ENCODE results near the gene MTM1.

Gene MTM1

DNA sequence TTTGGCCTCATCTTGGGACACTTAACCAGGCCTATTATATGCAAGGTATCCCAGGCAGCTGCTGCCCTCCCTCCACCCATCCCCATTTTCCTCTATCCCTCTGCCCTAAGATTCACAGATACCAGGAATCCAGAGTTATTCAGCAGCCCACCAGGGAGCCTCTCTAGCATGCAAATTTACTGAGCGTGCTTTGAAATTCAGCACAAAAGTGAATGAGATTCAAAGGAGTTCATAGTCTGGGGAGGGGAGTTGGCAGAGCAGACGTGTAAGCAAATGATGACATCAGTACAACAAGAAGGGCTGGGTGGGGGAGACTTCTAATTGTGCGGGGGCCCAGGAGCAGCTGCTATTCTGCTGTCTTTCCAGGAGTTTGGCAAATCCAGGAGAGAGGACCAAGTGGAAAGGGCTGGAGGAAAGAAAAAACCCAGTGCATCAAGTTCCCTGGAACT is 1.7 kb upstream of the MTM1 start:
- TF ChIP-seq, protein P1, sequence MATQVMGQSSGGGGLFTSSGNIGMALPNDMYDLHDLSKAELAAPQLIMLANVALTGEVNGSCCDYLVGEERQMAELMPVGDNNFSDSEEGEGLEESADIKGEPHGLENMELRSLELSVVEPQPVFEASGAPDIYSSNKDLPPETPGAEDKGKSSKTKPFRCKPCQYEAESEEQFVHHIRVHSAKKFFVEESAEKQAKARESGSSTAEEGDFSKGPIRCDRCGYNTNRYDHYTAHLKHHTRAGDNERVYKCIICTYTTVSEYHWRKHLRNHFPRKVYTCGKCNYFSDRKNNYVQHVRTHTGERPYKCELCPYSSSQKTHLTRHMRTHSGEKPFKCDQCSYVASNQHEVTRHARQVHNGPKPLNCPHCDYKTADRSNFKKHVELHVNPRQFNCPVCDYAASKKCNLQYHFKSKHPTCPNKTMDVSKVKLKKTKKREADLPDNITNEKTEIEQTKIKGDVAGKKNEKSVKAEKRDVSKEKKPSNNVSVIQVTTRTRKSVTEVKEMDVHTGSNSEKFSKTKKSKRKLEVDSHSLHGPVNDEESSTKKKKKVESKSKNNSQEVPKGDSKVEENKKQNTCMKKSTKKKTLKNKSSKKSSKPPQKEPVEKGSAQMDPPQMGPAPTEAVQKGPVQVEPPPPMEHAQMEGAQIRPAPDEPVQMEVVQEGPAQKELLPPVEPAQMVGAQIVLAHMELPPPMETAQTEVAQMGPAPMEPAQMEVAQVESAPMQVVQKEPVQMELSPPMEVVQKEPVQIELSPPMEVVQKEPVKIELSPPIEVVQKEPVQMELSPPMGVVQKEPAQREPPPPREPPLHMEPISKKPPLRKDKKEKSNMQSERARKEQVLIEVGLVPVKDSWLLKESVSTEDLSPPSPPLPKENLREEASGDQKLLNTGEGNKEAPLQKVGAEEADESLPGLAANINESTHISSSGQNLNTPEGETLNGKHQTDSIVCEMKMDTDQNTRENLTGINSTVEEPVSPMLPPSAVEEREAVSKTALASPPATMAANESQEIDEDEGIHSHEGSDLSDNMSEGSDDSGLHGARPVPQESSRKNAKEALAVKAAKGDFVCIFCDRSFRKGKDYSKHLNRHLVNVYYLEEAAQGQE (IDR thresholded peaks at IDR 0.05; ENCODE audit: insufficient read depth in 1 of 2, low read depth in 2 of 2, low read length in 2 of 2): no peak
- no peak for TF ChIP-seq FOXP2 (optimal IDR thresholded peaks at IDR 0.05; ENCODE audit: borderline replicate concordance, extremely low read depth, extremely low read length, insufficient read depth)
- no peak for TF ChIP-seq POLR2AphosphoS5 (IDR thresholded peaks at IDR 0.05; ENCODE audit: low read depth, low read length)
- TF ChIP-seq SIN3A (IDR thresholded peaks at IDR 0.05; ENCODE audit: borderline replicate concordance, insufficient read depth, low read length): no peak
- no peak for TF ChIP-seq TAF1 (IDR thresholded peaks at IDR 0.05; ENCODE audit: borderline replicate concordance, insufficient read depth, low read length)

DNA sequence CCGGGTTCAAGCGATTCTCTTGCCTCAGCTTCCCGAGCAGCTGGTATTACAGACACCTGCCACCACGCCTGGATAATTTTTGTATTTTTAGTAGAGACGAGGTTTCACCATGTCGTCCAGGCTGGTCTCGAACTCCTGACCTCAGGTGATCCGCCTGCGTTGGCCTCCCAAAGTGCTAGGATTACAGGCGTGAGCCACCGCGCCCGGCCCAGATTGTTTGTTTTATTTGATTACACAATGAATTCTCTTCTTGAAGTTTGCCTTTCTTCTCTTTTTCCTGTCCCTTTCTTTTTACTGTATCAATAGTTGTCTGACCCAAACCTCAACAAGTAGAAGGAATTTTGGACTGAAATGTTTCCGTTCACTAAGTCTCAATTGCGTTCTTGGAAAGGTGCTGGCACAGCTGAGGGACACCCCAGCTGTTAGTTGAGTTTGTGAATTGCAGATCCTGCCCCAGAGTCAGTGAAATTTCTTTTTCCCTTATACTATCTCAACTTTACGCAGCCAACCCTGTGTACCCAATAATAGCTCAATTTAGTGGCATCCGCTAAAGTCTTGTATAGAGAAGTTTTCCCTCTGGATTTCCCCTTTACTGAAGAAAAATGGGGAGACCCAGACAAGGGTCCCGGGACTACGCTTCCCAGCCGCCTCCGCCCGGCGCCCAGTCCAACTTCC is 639 bp upstream of the MTM1 start:
- TF ChIP-seq POLR2AphosphoS5 (IDR thresholded peaks at IDR 0.05; ENCODE audit: low read depth, low read length) (no peak), TAF1 (IDR thresholded peaks at IDR 0.05; ENCODE audit: borderline replicate concordance, insufficient read depth, low read length) (no peak), SIN3A (IDR thresholded peaks at IDR 0.05; ENCODE audit: borderline replicate concordance, insufficient read depth, low read length) (no peak), FOXP2 (optimal IDR thresholded peaks at IDR 0.05; ENCODE audit: borderline replicate concordance, extremely low read depth, extremely low read length, insufficient read depth) (no peak)
- TF ChIP-seq, protein P1 (IDR thresholded peaks at IDR 0.05; ENCODE audit: insufficient read depth in 1 of 2, low read depth in 2 of 2, low read length in 2 of 2): no peak

DNA sequence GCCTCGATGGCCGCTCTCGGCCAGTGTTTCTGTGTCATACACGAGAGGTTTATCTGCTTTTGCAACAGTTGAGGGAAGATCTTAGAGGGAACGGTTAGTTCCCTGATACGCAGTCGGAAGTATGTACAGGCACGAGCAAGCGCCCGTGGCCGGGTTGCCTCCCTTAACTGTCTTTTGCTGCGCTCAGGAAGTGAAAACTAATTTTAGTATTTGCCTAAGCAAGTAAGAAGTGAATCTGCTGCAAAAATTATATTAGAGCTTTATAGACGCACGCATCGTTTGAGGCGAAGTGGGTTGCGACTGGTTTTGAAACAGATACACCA is 695 bp downstream of the MTM1 start:
- TF ChIP-seq, protein P1 (IDR thresholded peaks at IDR 0.05; ENCODE audit: insufficient read depth in 1 of 2, low read depth in 2 of 2, low read length in 2 of 2): no peak
- TF ChIP-seq FOXP2 (optimal IDR thresholded peaks at IDR 0.05; ENCODE audit: borderline replicate concordance, extremely low read depth, extremely low read length, insufficient read depth): no peak
- no peak for TF ChIP-seq POLR2AphosphoS5 (IDR thresholded peaks at IDR 0.05; ENCODE audit: low read depth, low read length)

DNA sequence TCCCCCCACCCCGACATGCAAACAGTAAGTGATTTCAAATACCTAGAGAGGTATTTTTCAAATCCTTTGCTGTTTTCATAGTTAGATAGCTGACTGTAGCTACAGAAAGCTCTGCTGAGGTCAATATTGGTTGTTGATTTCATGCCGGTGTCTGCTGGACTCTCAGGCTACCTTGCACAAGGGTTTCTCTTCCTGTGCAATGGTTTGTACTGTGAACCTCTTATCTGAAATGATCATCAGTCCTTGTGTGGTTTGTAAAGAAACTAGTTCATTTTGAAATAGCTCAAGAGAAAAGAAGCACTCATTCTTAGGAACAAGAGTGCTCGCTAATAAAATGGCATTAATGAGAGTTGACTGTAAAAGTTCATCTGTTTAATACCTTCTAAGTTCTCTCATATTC is 2.1 kb downstream of the MTM1 start:
- no peak for TF ChIP-seq TAF1 (IDR thresholded peaks at IDR 0.05; ENCODE audit: borderline replicate concordance, insufficient read depth, low read length)
- TF ChIP-seq, protein P1 (IDR thresholded peaks at IDR 0.05; ENCODE audit: insufficient read depth in 1 of 2, low read depth in 2 of 2, low read length in 2 of 2): no peak
- TF ChIP-seq FOXP2 (optimal IDR thresholded peaks at IDR 0.05; ENCODE audit: borderline replicate concordance, extremely low read depth, extremely low read length, insufficient read depth): no peak
- TF ChIP-seq SIN3A (IDR thresholded peaks at IDR 0.05; ENCODE audit: borderline replicate concordance, insufficient read depth, low read length): no peak
- TF ChIP-seq POLR2AphosphoS5 (IDR thresholded peaks at IDR 0.05; ENCODE audit: low read depth, low read length): no peak

DNA sequence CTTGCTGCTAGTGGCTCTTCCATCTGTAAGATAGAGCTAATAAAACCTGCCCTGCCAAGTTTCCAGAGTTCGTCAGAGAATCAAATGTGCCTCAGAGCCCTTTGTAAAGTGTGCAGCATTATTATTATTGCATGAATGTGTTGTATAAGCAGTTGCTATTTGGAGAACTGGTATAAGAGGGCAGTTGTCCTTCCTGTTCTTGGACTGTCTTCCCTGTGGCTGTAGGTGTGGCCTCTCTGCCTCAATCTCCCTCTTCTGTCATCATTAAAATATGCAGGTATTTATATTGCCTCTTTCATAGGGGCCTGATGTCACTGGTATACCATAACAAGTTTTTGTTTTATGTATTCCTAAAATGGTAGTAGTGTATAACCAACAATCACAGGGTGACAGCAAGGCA is 3.8 kb downstream of the MTM1 start:
- TF ChIP-seq POLR2AphosphoS5 (IDR thresholded peaks at IDR 0.05; ENCODE audit: low read depth, low read length): no peak
- TF ChIP-seq SIN3A (IDR thresholded peaks at IDR 0.05; ENCODE audit: borderline replicate concordance, insufficient read depth, low read length): no peak
- no peak for TF ChIP-seq FOXP2 (optimal IDR thresholded peaks at IDR 0.05; ENCODE audit: borderline replicate concordance, extremely low read depth, extremely low read length, insufficient read depth)
- TF ChIP-seq, protein P1 (IDR thresholded peaks at IDR 0.05; ENCODE audit: insufficient read depth in 1 of 2, low read depth in 2 of 2, low read length in 2 of 2): no peak

Measured in PFSK-1 (cell line).